ENCODE measurements around the gene DLG5.

DNA sequence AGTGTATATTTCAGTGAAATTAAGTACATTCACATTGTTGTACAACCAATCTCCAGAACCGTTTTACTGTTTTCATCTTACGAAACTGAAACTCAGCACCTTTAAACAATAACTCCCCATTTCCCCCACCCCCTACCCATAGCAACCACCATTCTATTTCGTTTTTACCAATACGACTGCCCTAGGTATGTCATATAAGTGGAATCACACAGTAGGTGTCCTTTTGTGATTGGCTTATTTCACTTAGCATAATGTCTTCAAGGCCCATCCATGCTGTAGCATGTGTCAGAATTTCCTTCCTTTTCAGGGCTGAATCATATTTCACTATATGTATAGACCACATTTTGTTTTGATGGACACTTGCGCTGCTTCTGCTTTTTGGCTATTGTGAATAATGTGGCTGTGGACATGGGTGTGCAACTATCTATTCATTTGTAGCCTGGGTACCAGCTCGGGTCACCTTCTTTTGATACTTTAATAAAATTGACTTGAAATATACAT is 34.3 kb upstream of the DLG5 start:
- TF ChIP-seq POLR2A (IDR thresholded peaks at IDR 0.05) = no peak
- TF ChIP-seq, protein P1, sequence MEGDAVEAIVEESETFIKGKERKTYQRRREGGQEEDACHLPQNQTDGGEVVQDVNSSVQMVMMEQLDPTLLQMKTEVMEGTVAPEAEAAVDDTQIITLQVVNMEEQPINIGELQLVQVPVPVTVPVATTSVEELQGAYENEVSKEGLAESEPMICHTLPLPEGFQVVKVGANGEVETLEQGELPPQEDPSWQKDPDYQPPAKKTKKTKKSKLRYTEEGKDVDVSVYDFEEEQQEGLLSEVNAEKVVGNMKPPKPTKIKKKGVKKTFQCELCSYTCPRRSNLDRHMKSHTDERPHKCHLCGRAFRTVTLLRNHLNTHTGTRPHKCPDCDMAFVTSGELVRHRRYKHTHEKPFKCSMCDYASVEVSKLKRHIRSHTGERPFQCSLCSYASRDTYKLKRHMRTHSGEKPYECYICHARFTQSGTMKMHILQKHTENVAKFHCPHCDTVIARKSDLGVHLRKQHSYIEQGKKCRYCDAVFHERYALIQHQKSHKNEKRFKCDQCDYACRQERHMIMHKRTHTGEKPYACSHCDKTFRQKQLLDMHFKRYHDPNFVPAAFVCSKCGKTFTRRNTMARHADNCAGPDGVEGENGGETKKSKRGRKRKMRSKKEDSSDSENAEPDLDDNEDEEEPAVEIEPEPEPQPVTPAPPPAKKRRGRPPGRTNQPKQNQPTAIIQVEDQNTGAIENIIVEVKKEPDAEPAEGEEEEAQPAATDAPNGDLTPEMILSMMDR (IDR thresholded peaks at IDR 0.05) = no peak
